ENCODE data around the gene TLL2. TPM values are rescaled to one million over a fixed set of nuclear protein-coding genes. Genes with fewer than 3 reads are reported as not detected.

TLL2 gene
- total RNA-seq, 1 donor from 2014 or later = 0.10 TPM

GRCh38 chr10:96397902-96398301, 115.8 kb downstream of the TLL2 start:
- intact Hi-C loops (cut with micrococcal nuclease) = loop anchor here (2.0 to 10.0 kb wide), 4 partner anchors 155 to 367 kb away; partner anchors contain the start of gene TM9SF3

DNA sequence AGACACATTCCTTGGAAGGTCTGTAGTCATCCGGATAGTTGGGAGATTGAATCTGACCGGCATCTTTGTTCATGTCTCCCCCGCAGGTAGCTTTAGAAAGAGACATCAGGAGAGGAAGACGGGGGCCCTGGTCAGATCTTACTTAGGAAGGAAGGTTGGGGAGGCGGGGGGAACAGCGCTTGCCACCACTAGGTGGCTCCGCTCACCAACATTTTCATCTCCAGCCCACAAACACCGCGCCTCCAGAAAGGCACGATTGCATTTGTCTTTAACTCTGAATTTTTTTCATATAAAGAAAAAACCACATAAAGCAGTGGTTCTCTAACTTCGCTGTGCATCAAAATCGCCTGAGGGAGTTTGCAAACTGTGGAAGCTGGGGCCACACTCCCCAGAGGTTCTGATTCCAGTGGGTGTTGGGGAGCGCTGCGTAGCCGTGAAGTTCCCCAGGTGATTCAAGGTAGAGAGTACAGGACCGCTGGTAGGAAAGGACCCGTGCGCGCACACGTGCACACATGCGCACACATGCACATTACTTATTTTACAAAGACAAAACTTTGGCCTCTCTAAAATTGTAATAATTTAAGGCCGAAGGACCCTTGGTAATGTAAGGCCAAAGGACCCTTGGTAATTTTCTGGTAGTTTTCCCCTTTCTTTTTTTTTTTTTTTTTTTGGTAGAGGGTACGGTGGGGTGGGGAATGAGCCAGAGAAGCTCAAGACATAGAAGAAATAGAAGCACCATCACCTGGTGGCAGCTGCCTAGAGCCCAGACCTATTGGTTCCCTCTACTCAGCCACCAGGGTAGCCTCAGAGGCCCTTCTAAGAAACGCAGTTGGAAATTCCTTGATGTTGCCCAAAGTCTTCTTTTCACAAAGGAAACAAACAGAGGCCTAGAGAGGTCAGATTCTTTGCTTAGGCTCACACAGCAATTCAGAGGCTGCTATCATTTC, 117.5 kb downstream of the TLL2 start:
- intact Hi-C loops (cut with micrococcal nuclease) = loop anchor here (1.0 to 10.0 kb wide), 9 partner anchors 26 to 814 kb away; partner anchors contain the start of gene TM9SF3

- intact Hi-C loops (cut with micrococcal nuclease) = loop anchor here (10.0 kb wide), 2 partner anchors 254 to 374 kb away; no protein-coding TSS in a partner anchor
Observed at GRCh38 chr10:96390460-96390864, 123.3 kb downstream of the TLL2 start.

DNA sequence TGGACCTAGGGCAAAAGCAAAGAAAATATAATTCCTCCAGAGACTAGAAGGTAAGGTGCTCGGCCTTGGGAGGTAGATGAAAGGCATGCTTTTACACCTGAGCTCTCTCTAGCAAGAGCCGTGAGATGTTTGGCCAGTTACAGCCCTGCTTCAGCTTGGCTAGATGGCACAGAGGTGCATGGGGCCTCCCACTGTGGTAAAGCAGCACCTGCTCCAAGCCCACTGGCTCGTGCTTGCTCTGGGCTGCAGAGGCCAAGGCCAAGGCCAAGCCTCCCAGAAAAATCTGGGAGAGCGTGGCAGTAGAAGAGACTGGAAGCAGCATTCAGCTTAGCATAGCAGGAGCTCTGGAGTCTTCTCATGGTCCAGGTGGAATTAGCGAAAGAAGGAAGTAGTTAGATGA, 123.9 kb downstream of the TLL2 start:
- intact Hi-C loops (cut with micrococcal nuclease) = loop anchor here (10.0 kb wide), 2 partner anchors 255 to 375 kb away; no protein-coding TSS in a partner anchor

GRCh38 chr10:96387601-96388000, 126.1 kb downstream of the TLL2 start:
- intact Hi-C loops (cut with micrococcal nuclease) = no loop called here

DNA sequence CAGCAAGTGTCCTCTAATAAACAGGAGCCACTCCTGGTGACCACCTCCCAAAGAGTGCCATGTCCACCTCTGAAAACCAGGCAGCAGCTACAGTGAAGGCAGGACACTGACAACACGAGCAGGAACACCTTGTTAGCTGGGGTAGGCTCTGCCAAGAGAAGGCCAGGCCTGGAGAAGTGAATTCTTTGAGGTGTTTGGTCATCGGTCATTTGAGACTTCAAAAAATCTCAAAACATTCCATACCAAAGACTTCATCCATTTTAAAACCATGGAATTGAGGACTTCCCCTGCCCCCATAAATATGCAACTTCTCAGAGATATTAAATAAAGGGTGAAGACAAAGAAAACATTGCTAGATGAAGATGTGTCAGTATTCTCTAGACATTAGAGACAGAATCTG, 126.6 kb downstream of the TLL2 start:
- intact Hi-C loops (cut with micrococcal nuclease) = no loop called here

GRCh38 chr10:96384506-96384905, 129.2 kb downstream of the TLL2 start:
- intact Hi-C loops (cut with micrococcal nuclease) = no loop called here

- intact Hi-C loops (cut with micrococcal nuclease) = no loop called here
Observed at GRCh38 chr10:96380821-96381220, 132.9 kb downstream of the TLL2 start.

DNA sequence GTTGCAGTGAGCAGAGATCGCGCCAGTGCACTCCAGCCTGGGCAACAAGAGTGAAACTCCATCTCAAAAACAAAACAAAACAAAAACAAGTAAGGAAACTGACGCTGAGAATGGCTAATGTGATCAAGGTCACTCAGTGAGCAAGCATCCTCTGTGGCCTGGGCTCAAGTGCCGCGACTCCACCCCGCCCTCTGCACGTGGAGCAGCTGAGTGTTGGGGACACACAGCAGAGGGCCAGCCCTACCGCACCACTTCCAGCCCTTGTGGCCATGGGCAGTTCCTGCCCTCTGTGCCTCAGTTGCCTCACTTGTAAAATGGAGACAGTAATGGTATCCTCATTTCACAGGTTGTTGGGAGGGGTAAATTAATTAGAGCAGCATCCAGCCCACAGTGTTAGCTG, 134.0 kb downstream of the TLL2 start:
- intact Hi-C loops (cut with micrococcal nuclease) = no loop called here

GRCh38 chr10:96378741-96379140, 135.0 kb downstream of the TLL2 start:
- intact Hi-C loops (cut with micrococcal nuclease) = no loop called here

- intact Hi-C loops (cut with micrococcal nuclease) = no loop called here
Observed at GRCh38 chr10:96377816-96378294, 135.9 kb downstream of the TLL2 start.

- intact Hi-C loops (cut with micrococcal nuclease) = no loop called here
Observed at GRCh38 chr10:96376483-96376882, 137.2 kb downstream of the TLL2 start.

DNA sequence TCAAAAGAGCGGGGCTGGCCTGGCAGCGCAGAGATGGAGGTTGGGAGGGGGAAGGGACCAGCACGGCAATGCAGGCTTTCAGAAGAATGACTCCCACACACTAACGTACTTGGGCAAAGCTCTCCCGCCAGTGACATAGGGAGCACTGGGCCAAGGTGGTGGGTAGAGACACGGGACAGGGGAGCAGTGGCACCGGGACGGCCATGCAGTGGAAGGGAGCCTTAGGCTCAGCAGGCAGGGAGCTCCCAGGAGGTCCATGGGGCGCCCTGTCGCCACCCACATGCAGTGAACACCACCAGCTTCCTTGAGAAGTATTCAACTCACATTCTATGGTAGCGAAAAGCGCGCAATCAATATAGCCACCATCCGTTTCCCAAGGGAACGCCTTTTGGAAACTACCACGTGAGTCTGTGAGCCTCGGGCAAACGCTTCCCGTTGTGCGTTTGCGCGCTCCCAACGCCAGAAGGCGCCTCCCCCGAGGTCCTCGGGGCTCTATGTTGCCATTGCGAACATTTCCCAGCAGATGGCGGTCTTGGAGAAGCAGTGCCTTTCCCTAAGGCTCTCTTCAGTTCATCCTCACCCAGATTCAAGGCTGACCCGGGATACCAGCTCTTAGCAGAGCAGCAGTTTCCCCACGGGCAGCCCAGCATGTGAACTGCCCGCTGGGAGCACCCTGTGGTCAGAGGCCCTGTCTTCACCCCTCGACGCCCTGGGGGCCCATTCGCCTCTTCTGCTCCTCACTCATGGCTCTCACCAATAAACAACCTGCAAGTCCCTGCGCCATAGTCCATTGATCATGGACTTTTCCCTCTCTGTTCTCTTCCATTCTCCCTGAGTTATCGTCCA, 138.5 kb downstream of the TLL2 start:
- intact Hi-C loops (cut with micrococcal nuclease) = loop anchor here (1.0 kb wide), 5 partner anchors 139 to 650 kb away; no protein-coding TSS in a partner anchor

GRCh38 chr10:96374639-96374984, 139.1 kb downstream of the TLL2 start:
- intact Hi-C loops (cut with micrococcal nuclease) = no loop called here

GRCh38 chr10:96374004-96374403, 139.7 kb downstream of the TLL2 start:
- intact Hi-C loops (cut with micrococcal nuclease) = no loop called here

DNA sequence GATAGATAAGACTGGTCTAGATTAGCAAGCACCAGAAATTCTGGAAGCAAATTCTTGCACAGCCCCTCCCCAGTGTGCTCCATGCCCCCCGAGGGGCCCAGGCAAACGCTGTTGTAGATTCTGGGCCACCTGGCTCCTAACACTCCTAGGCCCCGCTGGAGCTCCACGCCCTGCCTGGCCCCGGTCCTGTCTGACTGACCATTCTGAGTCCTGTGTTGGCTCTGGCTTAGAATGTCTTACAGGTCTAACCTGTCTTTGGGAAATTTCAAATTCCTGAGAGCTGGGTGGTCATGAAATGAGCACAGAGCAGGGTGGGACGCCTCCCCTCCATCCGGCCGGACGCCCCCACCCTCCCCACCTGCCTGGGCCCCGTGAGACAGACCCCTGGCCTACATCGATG, 142.4 kb downstream of the TLL2 start:
- intact Hi-C loops (cut with micrococcal nuclease) = no loop called here

GRCh38 chr10:96370584-96371157, 143.1 kb downstream of the TLL2 start:
- intact Hi-C loops (cut with micrococcal nuclease) = loop anchor here (1.0 kb wide), 1 partner anchor 26 kb away; no protein-coding TSS in a partner anchor

GRCh38 chr10:96369890-96370583, 143.7 kb downstream of the TLL2 start:
- intact Hi-C loops (cut with micrococcal nuclease) = loop anchor here (1.0 kb wide), 1 partner anchor 26 kb away; no protein-coding TSS in a partner anchor

DNA sequence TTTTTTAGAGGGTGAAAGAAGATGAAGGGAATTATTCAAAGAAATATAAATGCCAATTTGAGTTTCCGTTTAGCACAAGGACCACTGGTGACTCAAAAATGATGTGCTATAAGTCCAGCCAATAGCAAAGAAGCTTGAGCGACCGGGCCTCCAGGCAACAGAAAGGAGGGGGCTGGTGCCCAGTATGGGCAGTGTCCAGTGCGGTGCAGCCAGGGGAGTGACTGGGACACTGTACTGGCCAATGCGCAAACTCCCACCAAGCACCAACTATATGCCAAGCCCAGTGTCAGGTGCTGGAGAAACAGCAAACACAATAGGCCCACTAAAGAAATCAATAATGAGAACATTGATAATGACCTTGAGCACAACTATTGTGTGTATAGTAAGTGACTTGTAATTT, 144.8 kb downstream of the TLL2 start:
- intact Hi-C loops (cut with micrococcal nuclease) = no loop called here

DNA sequence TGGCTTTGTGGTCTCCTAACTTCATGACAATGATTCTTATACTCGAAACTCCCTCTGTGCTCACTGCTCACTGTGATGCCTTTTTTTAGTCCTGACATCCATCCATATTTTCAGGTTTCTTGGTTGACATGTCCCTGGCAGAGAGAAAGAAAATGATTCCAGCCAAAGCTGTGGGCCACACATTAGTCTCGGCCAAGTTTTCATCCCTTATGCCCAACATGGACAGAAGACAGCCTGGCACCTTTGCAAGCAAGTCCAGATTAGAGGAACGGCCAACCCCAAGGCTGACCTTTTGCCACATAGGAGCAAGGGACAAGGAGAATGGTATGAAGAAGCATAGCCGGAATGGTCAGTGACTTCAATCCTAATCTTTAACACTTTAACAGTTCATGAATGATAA, 146.3 kb downstream of the TLL2 start:
- intact Hi-C loops (cut with micrococcal nuclease) = no loop called here

- intact Hi-C loops (cut with micrococcal nuclease) = no loop called here
Observed at GRCh38 chr10:96366508-96366907, 147.2 kb downstream of the TLL2 start.

Measured in T-helper 1 cell treated with Interleukin-12 subunit alpha and Interleukin-12 subunit beta and Interleukin-4 antibody, amounts not matched to agents 30 ng/mL and 1 ng/mL, for 36 hours (primary cell).